Neutrophil (primary cell): Measurements from ENCODE around the gene RETSAT.
"Not testable (repeated sequence)": the region's sequence is repeated elsewhere in the genome, so short reads cannot be mapped to it uniquely, and the experiment has no call there.

Source experiments
- H3K27ac ChIP-seq: fragments of 200-600 bp; sonication (generic); 2 replicates; pipeline ENCODE4 v1.5.1; 2016; ENCODE audit warnings: mild to moderate bottlenecking, moderate library complexity
- H3K27me3 ChIP-seq: fragments of 200-600 bp; sonication (generic); 2 replicates; pipeline ENCODE4 v1.6.0; 2016; ENCODE audit warnings: mild to moderate bottlenecking
- H3K36me3 ChIP-seq: fragments of 200-600 bp; sonication (generic); 2 replicates; pipeline ENCODE4 v1.5.1; 2017
- H3K4me1 ChIP-seq, 2 experiments: fragments of 200-600 bp in 1 of 2; sonication (generic) in 1 of 2; 1 replicate in 1 of 2; 2 replicates in 1 of 2; pipeline versions ENCODE4 v1.5.1 to v1.6.1; 2013 to 2016; ENCODE audit warnings: low read depth in 1 of 2, low read length in 1 of 2, mild to moderate bottlenecking in 1 of 2, moderate library complexity in 1 of 2; ENCODE audit not compliant: control insufficient read depth in 1 of 2, insufficient read depth in 1 of 2
- H3K4me3 ChIP-seq, 2 experiments: fragments of 200-600 bp in 1 of 2; sonication (generic) in 1 of 2; 1 replicate in 1 of 2; 2 replicates in 1 of 2; pipeline ENCODE4 v1.5.1; 2013 to 2016; ENCODE audit warnings: low read depth in 1 of 2, low read length in 1 of 2, mild to moderate bottlenecking in 1 of 2, moderate library complexity in 1 of 2
- H3K9me3 ChIP-seq: fragments of 200-600 bp; sonication (generic); 2 replicates; pipeline ENCODE4 v1.5.1; 2016
- CTCF ChIP-seq: fragments of 200-600 bp; sonication (generic); IDR thresholded peaks from 2 replicates; pipeline ENCODE4 v1.5.1; 2016; ENCODE audit warnings: antibody characterized with exemption

RETSAT gene

GRCh38 chr2:85323351-85323987 is 30.9 kb downstream of the RETSAT start:
- Histone ChIP-seq H3K9me3 (no peaks in the 10 kb centered on the region), H3K36me3 (peaks cover 62% of the 10 kb centered on the region), H3K4me1 (peaks cover 77 to 89% of the 10 kb centered on the region in 2 experiments), H3K27ac (peak overlapping the region; percentile 98), H3K4me3 (peak overlapping the region; percentile 27 to 77), H3K27me3 (no peaks in the 10 kb centered on the region)
- no peak for TF ChIP-seq CTCF

- Histone ChIP-seq H3K27me3 (no peaks in the 10 kb centered on the region), H3K4me3 (no peak overlapping the region), H3K36me3 (peaks cover 90% of the 10 kb centered on the region), H3K4me1 (peaks cover 64 to 67% of the 10 kb centered on the region in 2 experiments), H3K9me3 (no peaks in the 10 kb centered on the region), H3K27ac (peak overlapping the region; percentile 65)
- TF ChIP-seq CTCF: no peak
Observed at GRCh38 chr2:85319796-85320195, 34.5 kb downstream of the RETSAT start.

GRCh38 chr2:85318222-85319074 is 35.9 kb downstream of the RETSAT start:
- Histone ChIP-seq H3K4me3 (no peak overlapping the region), H3K36me3 (peaks cover 90% of the 10 kb centered on the region), H3K4me1 (peaks cover 51 to 54% of the 10 kb centered on the region in 2 experiments), H3K27ac (peak overlapping the region; percentile 70), H3K9me3 (no peaks in the 10 kb centered on the region), H3K27me3 (no peaks in the 10 kb centered on the region)
- no peak for TF ChIP-seq CTCF

- not testable (repeated sequence) for H3K27ac ChIP-seq, H3K4me3 ChIP-seq, H3K27me3 ChIP-seq, H3K9me3 ChIP-seq
- peaks cover 88% of the 10 kb centered on the region for H3K36me3 ChIP-seq
- H3K4me1 ChIP-seq: peaks cover 26 to 30% of the 10 kb centered on the region in 2 experiments
Observed at GRCh38 chr2:85315921-85316320, 38.4 kb downstream of the RETSAT start.

- TF ChIP-seq CTCF: no peak
- no peak overlapping the region for H3K4me3 ChIP-seq
- H3K27me3 ChIP-seq: no peaks in the 10 kb centered on the region
Observed at GRCh38 chr2:85314884-85315242, 39.5 kb downstream of the RETSAT start.

GRCh38 chr2:85312404-85312803 is 41.9 kb downstream of the RETSAT start:
- Histone ChIP-seq H3K36me3 (peaks cover 61% of the 10 kb centered on the region), H3K4me1 (peaks cover 23 to 28% of the 10 kb centered on the region in 2 experiments), H3K4me3 (no peak overlapping the region), H3K9me3 (no peaks in the 10 kb centered on the region), H3K27ac (no peak overlapping the region), H3K27me3 (no peaks in the 10 kb centered on the region)
- no peak for TF ChIP-seq CTCF

More at GRCh38 chr2:85314884-85315242, 39.5 kb downstream of the RETSAT start:
- Histone ChIP-seq H3K9me3 (no peaks in the 10 kb centered on the region), H3K27ac (peak overlapping the region; percentile 40), H3K36me3 (peaks cover 79% of the 10 kb centered on the region), H3K4me1 (peaks cover 22 to 27% of the 10 kb centered on the region in 2 experiments)
